Measurements from ENCODE around the gene CFAP97D1.
A peak's percentile ranks its signal among the peaks of the same experiment; 100 is the strongest.

The CFAP97D1 gene

DNA sequence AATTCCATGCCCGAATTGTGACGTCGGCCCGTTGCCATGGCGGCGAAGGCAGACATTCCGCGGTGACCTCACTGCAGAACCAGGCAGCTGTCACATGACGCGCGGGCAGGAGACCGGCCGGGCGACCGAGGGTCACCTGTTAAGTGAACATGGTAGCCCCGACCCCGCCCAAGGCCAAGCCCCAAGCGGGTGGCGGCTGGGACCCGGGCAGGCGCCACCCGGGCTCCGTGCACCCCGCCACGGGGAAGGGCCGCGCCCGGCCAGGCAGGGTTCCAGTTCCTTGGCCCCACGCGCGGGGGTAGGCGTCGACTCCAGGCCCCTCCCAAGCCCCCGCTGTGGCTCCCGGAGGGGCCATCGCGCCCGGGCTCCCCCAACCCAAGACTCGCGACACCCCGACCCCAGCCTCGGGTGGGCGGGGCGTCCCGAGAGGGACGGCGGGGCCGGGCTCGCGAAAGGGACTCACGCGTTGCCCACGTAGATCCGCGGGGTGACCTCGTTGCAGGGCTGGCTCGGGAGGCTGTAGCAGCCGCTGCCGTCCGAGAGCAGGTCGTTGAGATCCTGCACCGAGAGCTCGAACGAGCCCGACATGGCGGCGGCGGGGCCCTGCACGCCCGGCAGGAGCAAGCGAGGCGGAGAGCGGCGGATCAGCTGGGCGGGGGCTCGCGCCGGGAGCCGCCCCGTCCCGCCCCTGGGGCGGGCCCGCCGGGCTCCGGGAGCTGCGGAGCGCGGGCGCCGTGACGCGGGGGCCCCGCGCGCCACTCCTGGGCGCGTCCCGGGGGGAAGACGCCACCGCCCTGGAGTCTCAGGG lies 1.7 kb upstream of the CFAP97D1 start, which contains the start of gene DUSP3:
TSS of gene DUSP3 (minus strand) at position 641 of the 808 bp plus-strand sequence. CDS start at position 588, 53 bp downstream.
- Histone ChIP-seq H3K36me3 (ENCODE audit: control insufficient read depth, insufficient read depth, low read length) (no peaks in the 10 kb centered on the region), H3K9me3 (ENCODE audit: control insufficient read depth, low read length) (no peaks in the 10 kb centered on the region), H3K4me1 (ENCODE audit: control insufficient read depth, insufficient read depth, low read length) (no peaks in the 10 kb centered on the region), H3K4me3 (ENCODE audit: insufficient read depth, low read depth, low read length) (peak within 1 kb of the TSS; percentile 95), H3K27ac (ENCODE audit: insufficient read depth, low read depth, low read length, poor library complexity, severe bottlenecking) (peak within 1 kb of the TSS; percentile 95), H3K27me3 (ENCODE audit: control insufficient read depth, insufficient read depth, low read length, poor library complexity, severe bottlenecking) (peaks cover 25% of the 10 kb centered on the region)
- 0% methylated on average over 100 of the region's 100 CpGs for WGBS, 2 experiments

DNA sequence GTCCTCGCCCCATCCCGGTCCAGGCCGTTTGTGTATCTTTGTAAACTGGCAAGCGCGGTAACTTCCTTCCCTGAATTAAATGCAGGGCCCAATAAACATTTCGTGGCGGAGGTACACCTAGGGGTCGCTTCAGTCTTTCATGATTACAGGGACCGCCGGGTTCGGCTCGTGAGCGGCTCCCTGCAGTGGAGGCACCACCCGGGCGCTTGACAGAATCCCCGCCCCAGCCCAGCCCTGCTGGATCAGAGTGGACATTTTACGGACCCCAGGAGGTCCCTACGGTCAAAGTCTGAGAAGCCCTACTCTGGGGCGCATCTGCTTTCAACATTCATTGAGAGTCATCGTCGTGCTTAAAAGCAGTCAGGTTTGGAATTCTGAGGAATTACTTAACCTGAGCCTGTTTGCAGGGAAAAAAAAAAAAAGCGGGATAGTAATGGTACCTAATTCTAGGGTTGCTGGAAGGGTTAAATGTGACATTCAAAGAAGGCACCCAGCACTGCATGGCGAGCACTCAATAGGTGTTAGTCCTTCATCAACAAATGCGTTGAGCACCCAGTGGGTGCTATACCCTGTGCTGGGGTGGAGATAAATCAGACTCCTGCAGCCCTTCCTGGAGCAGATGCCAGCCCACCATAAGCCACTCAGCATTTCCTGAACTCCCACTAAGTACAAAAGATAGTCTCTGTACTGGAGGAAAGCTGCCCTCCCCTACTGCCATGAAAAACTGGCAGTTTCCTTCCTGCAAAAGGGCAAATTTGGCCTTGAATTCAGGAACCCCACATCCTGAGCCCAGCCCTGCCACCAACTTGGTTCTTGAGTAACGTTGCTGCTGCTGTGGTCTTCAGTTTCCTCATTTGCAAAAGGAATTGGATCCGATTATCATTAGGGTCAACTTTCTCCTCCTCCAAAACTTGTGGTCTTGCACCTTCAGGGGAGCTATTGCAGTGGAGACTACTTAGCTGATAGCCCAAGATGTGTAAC lies 800 bp upstream of the CFAP97D1 start:
- H3K9me3 ChIP-seq (ENCODE audit: control insufficient read depth, low read length): no peaks in the 10 kb centered on the region
- 10 to 12% methylated on average over 26 of the region's 26 CpGs for WGBS, 2 experiments
- peaks cover 25% of the 10 kb centered on the region for H3K27me3 ChIP-seq (ENCODE audit: control insufficient read depth, insufficient read depth, low read length, poor library complexity, severe bottlenecking)
- H3K4me1 ChIP-seq (ENCODE audit: control insufficient read depth, insufficient read depth, low read length): no peaks in the 10 kb centered on the region
- H3K4me3 ChIP-seq (ENCODE audit: insufficient read depth, low read depth, low read length): peak overlapping the region; percentile 95
- H3K36me3 ChIP-seq (ENCODE audit: control insufficient read depth, insufficient read depth, low read length): no peaks in the 10 kb centered on the region
- H3K27ac ChIP-seq (ENCODE audit: insufficient read depth, low read depth, low read length, poor library complexity, severe bottlenecking): no peak overlapping the region

DNA sequence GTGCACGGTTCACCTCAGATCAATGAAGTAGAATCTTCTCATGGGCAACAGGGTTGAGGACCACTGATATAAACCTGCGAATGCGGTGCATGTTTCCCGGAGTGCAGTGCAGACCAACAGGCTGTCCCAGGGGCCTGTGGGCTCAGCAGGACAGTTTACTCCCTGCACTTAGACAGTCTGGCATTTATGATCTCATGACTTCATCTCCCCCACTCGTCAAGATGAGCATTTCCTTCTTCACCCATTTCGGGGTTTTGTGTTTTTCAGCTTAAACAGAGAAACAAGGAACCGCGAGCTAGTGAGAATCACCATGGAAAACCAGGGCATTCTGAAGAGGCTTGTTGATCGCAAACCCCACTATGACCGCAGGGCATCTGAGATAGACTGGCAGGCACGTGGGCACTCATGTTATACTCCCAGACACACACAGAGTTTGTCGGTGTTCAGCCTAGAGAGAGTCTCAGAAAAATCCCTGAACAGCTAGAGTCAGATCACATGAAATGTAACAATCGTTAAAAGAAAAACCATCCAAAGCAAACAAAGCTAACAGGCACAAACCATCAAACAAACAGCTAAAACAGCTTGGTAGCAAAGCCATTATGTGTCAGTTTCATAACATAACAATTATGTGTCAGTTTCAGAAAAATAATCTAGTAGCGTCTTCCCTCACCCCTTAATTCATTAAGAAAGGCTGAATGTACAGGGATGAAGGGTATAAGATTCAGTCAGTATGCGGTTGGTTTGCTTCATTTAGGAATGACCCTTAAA lies 2.9 kb downstream of the CFAP97D1 start:
- Histone ChIP-seq H3K36me3 (ENCODE audit: control insufficient read depth, insufficient read depth, low read length) (no peaks in the 10 kb centered on the region), H3K27ac (ENCODE audit: insufficient read depth, low read depth, low read length, poor library complexity, severe bottlenecking) (no peak overlapping the region), H3K9me3 (ENCODE audit: control insufficient read depth, low read length) (no peaks in the 10 kb centered on the region), H3K4me1 (ENCODE audit: control insufficient read depth, insufficient read depth, low read length) (no peaks in the 10 kb centered on the region), H3K27me3 (ENCODE audit: control insufficient read depth, insufficient read depth, low read length, poor library complexity, severe bottlenecking) (peaks cover 25% of the 10 kb centered on the region), H3K4me3 (ENCODE audit: insufficient read depth, low read depth, low read length) (no peak overlapping the region)
- WGBS, 2 experiments: 91% methylated on average over 14 to 15 of the region's 15 CpGs

DNA sequence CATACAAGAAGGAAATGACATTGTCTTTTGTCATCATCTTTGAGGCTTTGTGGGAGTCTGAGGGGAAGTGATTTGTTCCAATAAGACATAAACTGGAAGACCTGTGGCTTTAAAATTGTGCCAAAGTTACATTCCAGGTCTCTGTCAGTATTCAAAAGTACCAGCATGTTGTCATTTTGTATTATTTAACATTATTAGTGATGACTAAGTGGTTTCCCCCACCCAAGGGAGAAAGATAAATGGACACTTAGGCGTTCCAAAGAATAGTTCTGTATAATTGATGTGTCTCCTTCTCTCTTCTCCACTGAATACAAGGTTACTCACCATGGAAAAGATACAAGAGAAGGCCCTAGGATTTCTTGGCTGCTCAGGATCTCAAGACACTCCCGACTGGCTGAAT lies 3.8 kb downstream of the CFAP97D1 start:
- peaks cover 23% of the 10 kb centered on the region for H3K27me3 ChIP-seq (ENCODE audit: control insufficient read depth, insufficient read depth, low read length, poor library complexity, severe bottlenecking)
- no peak overlapping the region for H3K27ac ChIP-seq (ENCODE audit: insufficient read depth, low read depth, low read length, poor library complexity, severe bottlenecking)
- no peaks in the 10 kb centered on the region for H3K9me3 ChIP-seq (ENCODE audit: control insufficient read depth, low read length)
- H3K4me1 ChIP-seq (ENCODE audit: control insufficient read depth, insufficient read depth, low read length): no peaks in the 10 kb centered on the region
- no peak overlapping the region for H3K4me3 ChIP-seq (ENCODE audit: insufficient read depth, low read depth, low read length)
- WGBS, 2 experiments: 87 to 100% methylated on average over 2 of the region's 2 CpGs
- no peaks in the 10 kb centered on the region for H3K36me3 ChIP-seq (ENCODE audit: control insufficient read depth, insufficient read depth, low read length)

DNA sequence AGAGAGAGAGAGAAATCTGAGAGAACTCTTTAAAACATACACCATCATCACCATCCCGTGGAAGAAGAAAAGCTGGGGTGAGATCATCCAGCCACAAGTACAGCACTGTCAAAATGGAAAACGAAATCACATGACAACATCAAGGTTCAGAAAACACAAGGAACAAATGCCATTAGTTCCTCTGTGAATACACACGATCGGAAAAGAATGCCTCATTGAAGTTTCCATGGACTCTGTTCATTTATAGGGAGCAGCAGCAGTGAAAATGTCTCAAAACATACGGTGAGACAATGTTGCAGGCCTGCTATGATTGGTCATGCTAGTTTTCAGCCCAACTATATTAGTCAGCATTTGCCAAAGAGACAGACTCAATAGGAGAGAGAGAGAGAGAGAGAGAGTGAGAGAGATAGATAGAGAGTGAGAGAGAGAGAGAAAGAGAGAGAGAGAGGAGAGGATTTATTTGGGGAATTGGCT lies 4.4 kb downstream of the CFAP97D1 start:
- 85 to 89% methylated on average over 5 of the region's 5 CpGs for WGBS, 2 experiments
- H3K36me3 ChIP-seq (ENCODE audit: control insufficient read depth, insufficient read depth, low read length): no peaks in the 10 kb centered on the region
- no peaks in the 10 kb centered on the region for H3K4me1 ChIP-seq (ENCODE audit: control insufficient read depth, insufficient read depth, low read length)
- peaks cover 17% of the 10 kb centered on the region for H3K27me3 ChIP-seq (ENCODE audit: control insufficient read depth, insufficient read depth, low read length, poor library complexity, severe bottlenecking)
- no peak overlapping the region for H3K27ac ChIP-seq (ENCODE audit: insufficient read depth, low read depth, low read length, poor library complexity, severe bottlenecking)
- no peaks in the 10 kb centered on the region for H3K9me3 ChIP-seq (ENCODE audit: control insufficient read depth, low read length)
- no peak overlapping the region for H3K4me3 ChIP-seq (ENCODE audit: insufficient read depth, low read depth, low read length)

DNA sequence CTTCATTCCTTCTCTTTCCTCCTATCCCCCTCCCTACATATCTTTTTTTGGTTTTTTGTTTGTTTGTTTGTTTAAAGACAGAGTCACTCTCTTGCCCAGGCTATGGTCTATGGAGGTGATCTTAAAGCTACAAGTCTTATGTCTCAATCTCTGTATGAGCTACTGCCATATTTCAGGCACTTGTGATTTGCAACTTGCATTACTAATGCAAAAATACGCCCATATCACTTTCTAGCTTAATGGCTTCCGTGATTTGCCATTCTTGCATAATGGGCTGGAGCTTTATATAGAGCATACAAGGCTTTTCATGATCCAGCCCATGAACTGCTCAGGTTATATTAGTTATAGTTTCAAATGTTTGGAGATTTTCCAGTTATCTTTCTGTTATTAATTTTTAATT lies 7.5 kb downstream of the CFAP97D1 start:
- no peaks in the 10 kb centered on the region for H3K27me3 ChIP-seq (ENCODE audit: control insufficient read depth, insufficient read depth, low read length, poor library complexity, severe bottlenecking)
- H3K9me3 ChIP-seq (ENCODE audit: control insufficient read depth, low read length): no peaks in the 10 kb centered on the region
- H3K4me1 ChIP-seq (ENCODE audit: control insufficient read depth, insufficient read depth, low read length): no peaks in the 10 kb centered on the region
- no peak overlapping the region for H3K27ac ChIP-seq (ENCODE audit: insufficient read depth, low read depth, low read length, poor library complexity, severe bottlenecking)
- no peak overlapping the region for H3K4me3 ChIP-seq (ENCODE audit: insufficient read depth, low read depth, low read length)
- H3K36me3 ChIP-seq (ENCODE audit: control insufficient read depth, insufficient read depth, low read length): no peaks in the 10 kb centered on the region
- 79 to 96% methylated on average over 2 of the region's 2 CpGs for WGBS, 2 experiments

DNA sequence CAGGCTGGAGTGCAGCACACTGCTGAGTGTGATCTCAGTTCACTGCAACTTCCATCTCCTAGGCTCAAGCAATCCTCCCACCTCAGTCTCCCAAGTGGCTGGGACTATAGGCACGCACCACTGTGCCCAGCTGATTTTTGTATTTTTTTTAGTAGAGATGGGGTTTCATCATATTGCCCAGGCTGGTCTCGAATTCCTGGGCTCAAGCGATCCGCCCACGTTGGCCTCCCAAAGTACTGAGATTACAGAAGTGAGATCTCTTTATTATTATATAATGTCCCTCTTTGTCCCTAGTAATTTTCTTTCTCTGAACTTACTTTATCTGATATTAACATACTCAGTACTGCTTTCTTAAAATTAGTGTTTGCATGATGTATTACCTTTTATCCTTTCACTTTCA lies 8.3 kb downstream of the CFAP97D1 start:
- Histone ChIP-seq H3K4me3 (ENCODE audit: insufficient read depth, low read depth, low read length) (no peak overlapping the region), H3K27me3 (ENCODE audit: control insufficient read depth, insufficient read depth, low read length, poor library complexity, severe bottlenecking) (no peaks in the 10 kb centered on the region), H3K9me3 (ENCODE audit: control insufficient read depth, low read length) (no peaks in the 10 kb centered on the region), H3K36me3 (ENCODE audit: control insufficient read depth, insufficient read depth, low read length) (no peaks in the 10 kb centered on the region), H3K4me1 (ENCODE audit: control insufficient read depth, insufficient read depth, low read length) (no peaks in the 10 kb centered on the region), H3K27ac (ENCODE audit: insufficient read depth, low read depth, low read length, poor library complexity, severe bottlenecking) (no peak overlapping the region)
- 68 to 91% methylated on average over 4 to 5 of the region's 5 CpGs for WGBS, 2 experiments

DNA sequence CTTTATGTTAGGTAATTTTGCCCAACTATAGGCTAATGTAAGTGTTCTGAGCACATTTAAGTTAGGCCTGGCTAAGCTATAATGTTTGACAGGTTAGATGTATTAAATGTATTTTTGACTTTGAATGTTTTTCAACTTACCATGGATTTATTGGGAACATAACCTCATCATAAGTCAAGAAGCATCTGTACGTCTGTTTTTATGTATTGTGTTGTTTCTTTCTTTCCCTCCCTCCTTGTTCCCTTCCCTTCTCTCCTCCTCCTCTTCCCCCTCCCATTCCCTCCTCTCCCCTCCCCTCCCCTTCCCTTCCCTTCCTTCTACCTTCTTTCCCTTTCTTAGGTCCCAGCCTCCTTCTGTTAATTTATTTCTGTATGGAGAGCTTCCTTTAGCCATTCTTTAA lies 9.2 kb downstream of the CFAP97D1 start:
- no CpG with 5 or more reads among the region's 1 CpG for WGBS, 2 experiments
- Histone ChIP-seq H3K4me3 (ENCODE audit: insufficient read depth, low read depth, low read length) (no peak overlapping the region), H3K27me3 (ENCODE audit: control insufficient read depth, insufficient read depth, low read length, poor library complexity, severe bottlenecking) (no peaks in the 10 kb centered on the region), H3K4me1 (ENCODE audit: control insufficient read depth, insufficient read depth, low read length) (no peaks in the 10 kb centered on the region), H3K36me3 (ENCODE audit: control insufficient read depth, insufficient read depth, low read length) (no peaks in the 10 kb centered on the region), H3K27ac (ENCODE audit: insufficient read depth, low read depth, low read length, poor library complexity, severe bottlenecking) (no peak overlapping the region), H3K9me3 (ENCODE audit: control insufficient read depth, low read length) (no peaks in the 10 kb centered on the region)

DNA sequence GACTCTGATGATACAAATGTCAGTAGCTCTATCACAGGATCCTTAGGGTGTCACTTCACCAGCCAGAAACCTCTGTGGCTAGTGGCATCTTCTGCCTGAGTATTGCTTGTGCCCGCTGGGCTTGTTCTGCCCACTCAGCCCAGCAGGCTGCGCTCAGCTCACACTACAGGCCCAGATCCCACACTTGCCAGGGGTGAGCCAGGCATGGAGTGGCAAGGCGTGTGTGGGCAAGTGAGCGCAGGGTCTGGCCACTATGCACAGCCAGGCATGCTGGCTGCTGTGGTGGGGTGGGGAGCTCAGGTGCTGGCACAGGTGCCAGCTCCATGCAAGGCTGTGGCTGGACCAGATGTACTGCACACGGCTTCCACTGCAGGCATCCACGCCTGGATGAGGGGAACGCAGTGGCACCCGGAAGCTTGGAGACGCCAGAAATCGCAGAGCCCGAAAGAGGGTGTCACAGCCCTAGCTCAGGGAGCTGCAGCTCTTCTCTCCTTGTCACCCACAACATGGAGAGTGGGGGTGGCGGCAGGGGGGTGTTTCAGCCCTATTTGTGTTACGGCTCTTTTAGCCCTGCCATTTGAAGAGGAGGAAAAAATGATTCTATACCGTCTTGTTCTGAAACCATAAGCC lies 10.2 kb downstream of the CFAP97D1 start:
- Histone ChIP-seq H3K4me1 (ENCODE audit: control insufficient read depth, insufficient read depth, low read length) (no peaks in the 10 kb centered on the region), H3K9me3 (ENCODE audit: control insufficient read depth, low read length) (no peaks in the 10 kb centered on the region), H3K36me3 (ENCODE audit: control insufficient read depth, insufficient read depth, low read length) (no peaks in the 10 kb centered on the region), H3K27me3 (ENCODE audit: control insufficient read depth, insufficient read depth, low read length, poor library complexity, severe bottlenecking) (no peaks in the 10 kb centered on the region), H3K4me3 (ENCODE audit: insufficient read depth, low read depth, low read length) (no peak overlapping the region), H3K27ac (ENCODE audit: insufficient read depth, low read depth, low read length, poor library complexity, severe bottlenecking) (no peak overlapping the region)
- 88 to 89% methylated on average over 14 of the region's 14 CpGs for WGBS, 2 experiments

Measured in ectodermal cell (in vitro differentiated cells).